Esophagus muscularis mucosa (tissue), 4 donors: ENCODE data around the gene MAGEF1. TPM values are rescaled to one million over a fixed set of nuclear protein-coding genes. Genes with fewer than 3 reads are reported as not detected.

Experiments used
- DNase-seq: peaks from one replicate; pipeline ENCODE4 v3.0.0-alpha.2; 2017; ENCODE audit errors: extremely low spot score
- H3K27ac ChIP-seq, 4 donors: fragments of 200-600 bp; sonication (generic); replicated peaks in 1 of 4; 1 replicate in 3 of 4; 2 replicates in 1 of 4; pipeline ENCODE4 v1.5.1; 2016 to 2019; ENCODE audit warnings: mild to moderate bottlenecking in 1 of 4
- H3K27me3 ChIP-seq, 4 donors: fragments of 200-600 bp; sonication (generic); one replicate each; pipeline versions ENCODE4 v1.5.1 to v1.6.0; 2016 to 2019
- H3K36me3 ChIP-seq, 4 donors: fragments of 200-600 bp; sonication (generic); one replicate each; pipeline ENCODE4 v1.5.1; 2016 to 2019
- H3K4me1 ChIP-seq, 4 donors: fragments of 200-600 bp; sonication (generic); one replicate each; pipeline ENCODE4 v1.5.1; 2016 to 2019
- H3K4me3 ChIP-seq, 4 donors: fragments of 200-600 bp; sonication (generic); 1 replicate in 2 of 4; 2 replicates in 2 of 4; pipeline ENCODE4 v1.5.1; 2016 to 2019; ENCODE audit warnings: mild to moderate bottlenecking in 4 of 4, moderate library complexity in 1 of 4
- H3K9me3 ChIP-seq, 4 donors: fragments of 200-600 bp; sonication (generic); 1 replicate in 3 of 4; 2 replicates in 1 of 4; pipeline ENCODE4 v1.5.1; 2016 to 2019
- EP300 ChIP-seq: sonication (generic); formaldehyde crosslinking; IDR thresholded peaks from one replicate; pipeline ENCODE4 v1.6.1; 2017; ENCODE audit warnings: antibody characterized with exemption
- POLR2A ChIP-seq: fragments of 450-650 bp; IDR thresholded peaks from one replicate; pipeline ENCODE4 v1.6.1; 2017; ENCODE audit warnings: antibody characterized with exemption, moderate library complexity, mild to moderate bottlenecking, low read depth
- POLR2AphosphoS5 ChIP-seq, 2 donors: sonication (generic); formaldehyde crosslinking; IDR thresholded peaks; one replicate each; pipeline ENCODE4 v1.6.1; 2017; ENCODE audit warnings: antibody characterized with exemption in 2 of 2
- WGBS: methylation state at CpG from one replicate; pipeline ENCODE4 v1.1.5; 2018; 5-methylcytosine and 5-hydroxymethylcytosine counted together
- intact Hi-C: fragments of 100-400 bp; cut with DNase I; formaldehyde crosslinking; loops from one replicate; pipeline ENCODE4 v1.15.1; 2023
- total RNA-seq, 4 donors: library from RNA; depleted of rRNA; stranded (reverse); fragments of >200 nt; gene quantifications; one replicate each; pipeline versions ENCODE4 v1.1.0 to v1.2.1, GENCODE V29; 2016
- TF ChIP-seq, protein P1 (sequence below), 3 experiments: fragments of 200-600 bp in 2 of 3; fragments of 450-650 bp in 1 of 3; sonication (generic) in 2 of 3; IDR thresholded peaks; one replicate each; pipeline ENCODE4 v1.5.1; 2017 to 2019; ENCODE audit warnings: antibody characterized with exemption in 3 of 3, mild to moderate bottlenecking in 2 of 3, moderate library complexity in 1 of 3

Gene MAGEF1
- total RNA-seq, 4 donors from 2014 or later: 23.5 to 50.9 (median 34.1) TPM

DNA sequence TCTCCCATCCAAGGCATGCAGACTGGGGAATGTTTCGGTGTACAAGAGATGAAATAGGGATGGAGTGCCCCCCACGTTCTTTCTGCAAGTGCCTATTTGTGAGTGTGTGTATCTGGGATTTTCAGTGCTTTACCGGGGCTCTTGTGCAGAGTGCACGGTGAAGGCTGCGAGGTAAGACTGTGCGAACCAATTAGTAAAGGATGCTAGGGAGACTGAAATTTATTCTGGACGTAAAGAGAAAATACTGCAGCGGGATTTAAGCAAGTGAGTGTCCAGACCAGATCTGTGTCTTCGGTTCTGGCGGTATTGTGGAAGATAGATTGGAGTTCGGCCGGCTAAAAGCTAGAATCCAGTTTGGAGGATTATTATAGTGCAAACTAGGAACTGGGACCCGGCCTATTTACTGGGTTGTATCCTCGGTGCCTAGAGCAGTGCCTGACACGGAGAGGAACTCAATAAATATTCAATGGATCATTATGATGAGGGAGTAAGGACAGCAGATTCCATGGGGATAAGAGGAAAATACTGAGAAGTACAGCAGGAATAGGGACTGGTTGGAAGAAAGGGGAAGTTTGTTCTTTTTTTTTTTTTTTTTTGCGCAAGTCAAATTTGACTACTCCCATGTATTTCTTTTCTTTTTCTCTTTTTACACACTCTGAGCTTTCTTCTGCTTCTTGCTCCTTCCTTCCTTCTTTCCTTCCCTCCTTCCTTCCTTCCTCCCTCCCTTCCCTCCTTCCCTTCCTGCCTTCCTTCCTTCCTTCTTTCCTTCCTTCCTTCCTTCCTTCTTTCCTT is 580 bp upstream of the MAGEF1 start:
- intact Hi-C loops: no loop called here
- no peak for TF ChIP-seq POLR2A
- no peaks in the 10 kb centered on the region for H3K9me3 ChIP-seq
- H3K4me3 ChIP-seq: peak overlapping the region; percentile 76 to 95 (median 89)
- H3K36me3 ChIP-seq: peaks cover 0 to 6% (median 0%) of the 10 kb centered on the region in 4 donors
- 6% methylated on average over 16 of the region's 16 CpGs for WGBS
- peaks cover 42 to 57% (median 49%) of the 10 kb centered on the region in 4 donors for H3K4me1 ChIP-seq
- peak overlapping the region; percentile 92 to 96 (median 94) for H3K27ac ChIP-seq
- no peaks in the 10 kb centered on the region for H3K27me3 ChIP-seq
- no peak for DNase-seq

- intact Hi-C loops: no loop called here
- DNase-seq: peak; percentile 91
- TF ChIP-seq POLR2AphosphoS5 (IDR thresholded peaks at IDR 0.05) (no peak), EP300 (no peak), POLR2A (no peak)
- TF ChIP-seq, protein P1, sequence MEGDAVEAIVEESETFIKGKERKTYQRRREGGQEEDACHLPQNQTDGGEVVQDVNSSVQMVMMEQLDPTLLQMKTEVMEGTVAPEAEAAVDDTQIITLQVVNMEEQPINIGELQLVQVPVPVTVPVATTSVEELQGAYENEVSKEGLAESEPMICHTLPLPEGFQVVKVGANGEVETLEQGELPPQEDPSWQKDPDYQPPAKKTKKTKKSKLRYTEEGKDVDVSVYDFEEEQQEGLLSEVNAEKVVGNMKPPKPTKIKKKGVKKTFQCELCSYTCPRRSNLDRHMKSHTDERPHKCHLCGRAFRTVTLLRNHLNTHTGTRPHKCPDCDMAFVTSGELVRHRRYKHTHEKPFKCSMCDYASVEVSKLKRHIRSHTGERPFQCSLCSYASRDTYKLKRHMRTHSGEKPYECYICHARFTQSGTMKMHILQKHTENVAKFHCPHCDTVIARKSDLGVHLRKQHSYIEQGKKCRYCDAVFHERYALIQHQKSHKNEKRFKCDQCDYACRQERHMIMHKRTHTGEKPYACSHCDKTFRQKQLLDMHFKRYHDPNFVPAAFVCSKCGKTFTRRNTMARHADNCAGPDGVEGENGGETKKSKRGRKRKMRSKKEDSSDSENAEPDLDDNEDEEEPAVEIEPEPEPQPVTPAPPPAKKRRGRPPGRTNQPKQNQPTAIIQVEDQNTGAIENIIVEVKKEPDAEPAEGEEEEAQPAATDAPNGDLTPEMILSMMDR (IDR thresholded peaks at IDR 0.05): no peak
- no peaks in the 10 kb centered on the region for H3K9me3 ChIP-seq
- WGBS: 3% methylated on average over 15 of the region's 18 CpGs
- H3K4me3 ChIP-seq: peak overlapping the region; percentile 76 to 95 (median 89)
- H3K4me1 ChIP-seq: peaks cover 29 to 42% (median 34%) of the 10 kb centered on the region in 4 donors
- peaks cover 0 to 6% (median 0%) of the 10 kb centered on the region in 4 donors for H3K36me3 ChIP-seq
- no peaks in the 10 kb centered on the region for H3K27me3 ChIP-seq
- H3K27ac ChIP-seq: peak overlapping the region; percentile 92 to 96 (median 94)
Observed at GRCh38 chr3:184710870-184711492, 883 bp downstream of the MAGEF1 start.

GRCh38 chr3:184703657-184704056 is 8.2 kb downstream of the MAGEF1 start:
- no peaks in the 10 kb centered on the region for H3K9me3 ChIP-seq
- TF ChIP-seq POLR2AphosphoS5 (IDR thresholded peaks at IDR 0.05): no peak
- TF ChIP-seq EP300: no peak
- TF ChIP-seq, protein P1 (IDR thresholded peaks at IDR 0.05): no peak
- no peak for TF ChIP-seq POLR2A
- no peak overlapping the region for H3K4me3 ChIP-seq
- WGBS: 100% methylated on average over 1 of the region's 1 CpG
- no peak overlapping the region for H3K27ac ChIP-seq
- H3K27me3 ChIP-seq: no peaks in the 10 kb centered on the region
- no peak for DNase-seq
- H3K4me1 ChIP-seq: no peaks in the 10 kb centered on the region
- no peaks in the 10 kb centered on the region for H3K36me3 ChIP-seq
- intact Hi-C loops: no loop called here

DNA sequence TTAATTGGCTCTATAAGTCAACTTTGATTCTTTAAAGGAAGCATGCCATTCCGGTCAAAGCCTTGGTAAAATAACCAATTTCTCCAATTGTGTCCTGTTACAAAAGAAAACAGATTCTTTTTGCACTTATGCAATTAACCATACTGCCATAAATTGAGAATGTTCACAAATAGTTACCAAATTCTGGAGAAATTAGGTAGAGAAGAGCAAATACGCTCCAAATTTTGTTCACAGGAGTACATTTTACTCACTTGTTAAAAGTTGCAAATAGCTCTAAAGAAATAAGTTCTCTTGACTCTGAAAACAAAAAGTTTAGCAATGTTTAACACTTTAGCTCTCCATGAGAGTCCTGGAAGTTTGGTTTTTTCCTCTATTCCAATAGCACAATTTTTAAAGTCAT is 11.1 kb downstream of the MAGEF1 start:
- H3K4me3 ChIP-seq: no peak overlapping the region
- H3K27me3 ChIP-seq: no peaks in the 10 kb centered on the region
- 95% methylated on average over 2 of the region's 2 CpGs for WGBS
- intact Hi-C loops: no loop called here
- H3K9me3 ChIP-seq: no peaks in the 10 kb centered on the region
- no peak for TF ChIP-seq POLR2A
- TF ChIP-seq EP300: no peak
- TF ChIP-seq, protein P1 (IDR thresholded peaks at IDR 0.05): no peak
- no peak for TF ChIP-seq POLR2AphosphoS5 (IDR thresholded peaks at IDR 0.05)
- no peaks in the 10 kb centered on the region for H3K36me3 ChIP-seq
- no peak for DNase-seq
- no peak overlapping the region for H3K27ac ChIP-seq
- H3K4me1 ChIP-seq: no peaks in the 10 kb centered on the region

DNA sequence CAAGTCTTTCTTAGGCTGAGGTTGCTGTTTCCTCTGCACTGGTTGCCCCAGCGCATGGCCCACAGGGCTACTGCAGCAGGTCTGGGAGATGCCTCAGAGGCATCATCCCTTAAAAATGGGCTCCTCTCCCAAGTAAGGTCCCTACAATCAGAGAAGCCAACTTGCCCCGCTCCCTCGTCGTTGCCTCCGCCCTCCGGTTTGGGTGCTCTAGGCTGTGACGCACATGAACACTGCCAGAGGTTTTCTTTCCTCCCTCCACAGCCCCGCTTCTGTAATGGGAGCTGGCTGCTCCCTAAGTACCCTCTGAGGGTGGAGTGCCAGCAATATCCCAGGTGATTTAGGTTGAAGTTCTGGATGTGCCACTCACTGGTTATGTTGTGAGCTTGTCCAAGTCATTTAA is 14.0 kb downstream of the MAGEF1 start:
- no peak for TF ChIP-seq POLR2AphosphoS5 (IDR thresholded peaks at IDR 0.05)
- TF ChIP-seq EP300: no peak
- no peak for TF ChIP-seq POLR2A
- DNase-seq: no peak
- H3K27me3 ChIP-seq: no peaks in the 10 kb centered on the region
- peaks cover 0 to 6% (median 2%) of the 10 kb centered on the region in 4 donors for H3K4me1 ChIP-seq
- no peak overlapping the region for H3K27ac ChIP-seq
- no peaks in the 10 kb centered on the region for H3K36me3 ChIP-seq
- no peak overlapping the region for H3K4me3 ChIP-seq
- H3K9me3 ChIP-seq: no peaks in the 10 kb centered on the region
- intact Hi-C loops: no loop called here
- WGBS: 92% methylated on average over 7 of the region's 8 CpGs
